HG03025 (cell line): ENCODE data around the gene ATOH8.

Experiments
- ATAC-seq: cut with Tn5 transposase; IDR thresholded peaks from one replicate; pipeline ENCODE4 v1.9.1; 2021; ENCODE audit warnings: mild to moderate bottlenecking, moderate library complexity; ENCODE audit not compliant: unreplicated experiment, low FRiP score

ATOH8 gene

DNA sequence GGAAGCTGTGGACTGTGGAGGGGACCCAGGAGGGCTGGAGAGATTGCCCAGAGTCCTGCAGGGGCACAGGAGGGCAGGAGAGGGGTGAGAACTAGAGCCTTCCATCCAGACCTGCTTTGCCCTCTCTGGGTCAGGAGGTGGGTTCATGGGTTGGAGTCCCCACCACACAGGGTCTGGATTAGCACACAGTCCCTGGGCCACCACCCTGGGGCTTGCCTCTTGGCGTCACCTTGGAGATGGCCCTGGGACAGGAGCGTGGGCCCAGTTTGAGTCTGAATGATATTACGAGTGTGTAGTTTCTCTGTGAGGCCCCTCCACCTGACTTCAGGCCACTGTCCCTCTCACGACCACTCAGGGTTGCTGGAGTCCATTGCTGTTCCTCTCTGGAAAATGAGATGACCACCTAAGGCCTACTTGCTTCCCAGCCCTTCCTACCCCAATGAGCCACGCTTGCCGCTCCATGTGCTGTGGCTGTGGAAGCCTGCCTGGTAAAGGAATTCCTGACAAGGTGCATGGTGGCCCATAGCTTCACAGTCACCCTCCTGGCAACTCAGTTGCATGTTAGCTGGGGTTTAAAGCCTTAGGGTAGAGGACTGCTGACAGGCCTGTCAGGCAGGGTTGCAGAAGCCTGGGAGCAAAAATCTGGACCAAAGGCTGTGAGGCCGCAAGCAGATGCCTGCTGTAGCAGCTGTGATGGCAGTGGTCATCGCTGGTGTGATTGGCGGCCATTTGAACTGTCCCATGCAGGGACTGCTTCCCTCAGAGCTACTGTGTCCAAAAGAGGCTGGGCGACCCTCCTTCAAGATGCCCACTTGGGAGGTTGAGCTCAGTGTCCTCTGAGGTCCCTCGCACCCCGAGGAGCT lies 14.2 kb downstream of the ATOH8 start:
- ATAC-seq: no peak

GRCh38 chr2:85768713-85769112 lies 14.9 kb downstream of the ATOH8 start:
- ATAC-seq: no peak

DNA sequence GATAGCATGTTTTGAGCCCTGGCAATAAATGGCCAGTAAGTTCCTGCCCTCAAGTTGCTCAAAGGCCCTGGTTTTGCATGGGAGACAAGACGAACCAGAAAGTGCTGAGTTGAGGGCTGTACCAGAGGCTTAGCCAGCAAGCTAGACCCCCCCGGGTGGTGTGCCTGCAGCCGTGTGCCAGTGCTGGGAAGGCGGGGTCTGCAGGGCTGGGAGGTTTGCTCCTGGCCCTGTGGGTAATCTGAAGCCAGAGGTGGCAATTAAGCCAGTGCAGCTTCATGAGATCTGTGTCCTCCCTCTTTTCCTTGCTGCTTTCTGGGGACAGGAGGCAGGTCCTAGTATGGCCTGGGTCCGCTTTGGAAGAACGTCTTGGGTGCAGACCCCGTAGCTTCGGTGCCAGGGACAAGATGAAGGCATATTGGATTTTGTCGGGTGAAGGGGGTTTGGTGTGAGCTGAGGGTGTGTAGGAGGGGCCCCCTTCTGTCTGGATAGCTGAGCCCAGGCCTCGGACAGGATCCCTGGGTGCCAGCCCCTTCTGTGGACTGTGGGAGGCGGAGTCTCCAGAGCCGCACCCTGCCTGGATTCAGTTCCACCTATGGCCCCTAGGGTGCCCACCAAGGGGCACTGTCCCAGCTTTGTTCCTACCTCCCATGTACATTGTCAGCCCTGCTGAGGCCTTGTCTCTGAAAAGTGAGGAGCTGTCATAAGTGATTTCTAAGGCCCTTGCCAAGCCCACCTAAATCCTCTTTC lies 15.6 kb downstream of the ATOH8 start:
- ATAC-seq: no peak

DNA sequence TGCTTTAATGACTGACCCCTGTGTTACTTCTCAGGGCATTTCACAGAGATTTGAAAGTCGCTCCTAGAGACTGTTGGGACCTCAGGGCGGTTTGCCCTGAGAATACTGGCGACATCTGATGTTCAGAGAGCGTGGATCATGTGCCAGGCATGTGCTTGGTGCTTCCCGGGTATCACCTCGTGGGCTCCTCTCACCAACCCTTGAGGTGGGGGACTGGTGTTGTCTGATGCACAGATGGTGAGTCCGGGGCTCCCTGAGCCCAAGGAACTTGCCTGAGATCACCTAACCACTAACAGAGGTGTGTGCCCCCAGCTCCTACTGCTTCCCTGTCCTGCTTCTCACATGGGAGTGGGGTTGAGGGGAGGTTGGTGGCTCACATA lies 16.2 kb downstream of the ATOH8 start:
- ATAC-seq: no peak

- no peak for ATAC-seq
These were observed 16.6 kb downstream of the ATOH8 start for GRCh38 chr2:85770369-85770768.

GRCh38 chr2:85770786-85771409 lies 17.1 kb downstream of the ATOH8 start:
- ATAC-seq: no peak

- ATAC-seq: no peak
These were observed 17.7 kb downstream of the ATOH8 start for GRCh38 chr2:85771486-85771885.

GRCh38 chr2:85772019-85772745 lies 18.4 kb downstream of the ATOH8 start:
- no peak for ATAC-seq

DNA sequence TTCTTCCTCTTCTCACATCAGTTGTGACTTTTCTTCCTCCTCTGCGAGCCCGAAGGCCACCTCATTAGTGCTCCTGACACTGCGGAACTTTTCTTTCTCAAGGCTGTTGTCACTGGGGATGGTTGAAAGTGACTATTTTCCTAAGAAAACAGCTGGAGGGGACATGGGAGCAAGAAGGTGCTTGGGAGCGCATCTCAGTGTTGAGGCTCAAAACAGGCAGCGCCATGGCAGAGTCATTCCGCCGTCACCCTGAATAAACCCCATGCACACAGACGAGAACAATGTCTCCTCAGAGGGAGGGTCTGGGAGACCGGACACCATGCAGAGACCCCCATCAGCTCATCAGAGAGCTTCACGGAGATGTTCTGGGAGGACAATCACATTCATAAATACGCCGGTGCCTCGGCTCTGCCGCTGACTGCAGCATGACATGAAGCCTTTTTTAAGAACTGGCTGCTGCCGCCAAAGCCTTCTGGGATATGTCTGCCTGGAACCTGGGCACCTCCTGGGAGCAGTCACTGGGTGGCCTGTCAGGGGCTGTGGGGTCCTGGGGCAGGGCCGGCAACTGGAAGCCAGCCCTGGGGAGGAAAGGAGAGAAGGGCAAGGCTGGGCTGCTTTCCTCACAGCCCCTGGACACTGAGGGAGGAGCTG lies 19.2 kb downstream of the ATOH8 start:
- no peak for ATAC-seq

GRCh38 chr2:85773692-85774091 lies 19.9 kb downstream of the ATOH8 start:
- no peak for ATAC-seq

DNA sequence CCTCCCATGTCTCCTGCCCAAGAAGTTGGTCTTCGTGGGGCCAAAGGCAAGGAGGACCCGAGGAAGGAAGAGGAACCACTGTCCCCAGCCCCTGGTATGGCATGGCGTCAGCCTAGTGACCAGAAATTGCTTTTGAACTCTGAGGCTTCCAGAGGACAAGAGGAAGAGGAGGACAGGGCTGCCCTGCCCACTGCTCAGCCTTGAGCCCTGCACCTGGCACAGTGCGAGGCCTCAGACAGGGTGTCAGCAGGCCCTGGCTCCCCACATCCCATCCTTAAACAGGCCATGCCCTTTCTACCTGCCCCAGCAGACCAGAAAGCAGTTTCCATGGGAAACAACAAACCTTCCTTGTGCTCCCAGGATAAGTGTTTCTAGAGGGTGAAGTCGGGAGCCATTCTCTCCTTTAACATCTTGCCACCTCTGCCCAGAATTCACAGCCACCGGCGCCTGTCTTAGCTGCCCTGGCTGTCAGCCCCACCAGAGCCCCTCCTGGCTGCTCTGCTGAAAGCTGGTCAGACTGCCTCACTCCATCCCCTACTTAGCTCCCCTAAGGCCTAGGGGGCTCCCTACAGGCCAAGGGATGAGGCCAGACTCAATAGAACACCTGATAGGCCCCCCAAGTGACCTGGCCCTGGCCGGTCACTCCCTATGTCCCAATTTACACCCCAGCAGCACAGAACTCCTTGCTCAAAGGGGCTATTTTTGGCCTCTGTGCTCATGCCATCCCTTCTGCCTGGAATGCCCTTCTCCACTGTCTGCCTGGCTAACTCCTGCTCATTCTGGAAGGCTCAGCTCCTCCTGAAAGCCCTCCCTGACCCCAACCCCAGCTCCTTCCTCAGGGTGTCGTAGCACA lies 20.6 kb downstream of the ATOH8 start:
- ATAC-seq: no peak

DNA sequence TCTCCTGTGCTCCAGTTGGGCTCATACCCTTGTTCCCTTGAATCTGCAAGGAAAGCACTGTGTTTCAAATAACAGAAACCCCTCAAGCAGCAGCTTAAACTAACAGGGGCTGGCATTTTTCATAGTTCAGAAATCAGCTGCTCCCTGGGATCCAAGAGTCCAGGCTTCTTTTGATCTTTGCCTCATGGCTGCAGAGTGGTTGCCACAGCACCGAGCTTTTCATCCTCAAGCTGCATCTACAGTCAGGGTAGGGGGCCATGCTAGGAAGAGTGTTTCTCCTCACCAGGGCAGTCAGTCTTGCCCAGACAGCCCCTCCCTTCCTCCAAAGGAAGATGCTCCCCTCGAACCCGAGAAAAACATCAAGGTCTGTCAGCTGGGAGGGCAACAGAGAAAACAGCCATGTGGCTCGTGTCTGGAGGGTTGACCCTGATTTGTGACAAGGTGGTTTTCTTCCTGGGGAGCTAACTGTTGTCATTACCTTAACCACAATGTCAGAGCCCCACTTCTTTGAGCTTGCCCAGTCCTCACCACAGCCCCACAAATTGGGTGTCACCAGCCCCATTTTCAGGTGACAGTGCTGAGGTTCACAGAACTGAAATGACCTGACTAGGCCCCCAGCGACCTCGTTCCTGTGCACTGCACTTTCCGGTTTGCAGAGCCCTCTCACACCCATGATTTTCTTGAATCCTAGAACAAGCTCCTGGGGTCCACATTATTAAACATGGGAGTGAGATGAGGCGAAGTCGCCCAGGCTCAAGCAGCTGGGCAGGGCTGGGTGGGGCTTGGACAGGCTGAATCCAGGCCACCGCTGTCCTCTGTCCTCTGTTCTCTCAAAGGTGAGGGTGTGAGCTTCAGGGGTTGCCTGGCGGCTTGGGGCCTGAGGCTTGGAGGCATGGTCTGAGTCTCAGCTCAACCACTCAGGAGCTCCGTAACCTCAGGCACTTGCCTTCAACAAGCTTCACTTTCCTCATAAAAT lies 21.9 kb downstream of the ATOH8 start:
- no peak for ATAC-seq

DNA sequence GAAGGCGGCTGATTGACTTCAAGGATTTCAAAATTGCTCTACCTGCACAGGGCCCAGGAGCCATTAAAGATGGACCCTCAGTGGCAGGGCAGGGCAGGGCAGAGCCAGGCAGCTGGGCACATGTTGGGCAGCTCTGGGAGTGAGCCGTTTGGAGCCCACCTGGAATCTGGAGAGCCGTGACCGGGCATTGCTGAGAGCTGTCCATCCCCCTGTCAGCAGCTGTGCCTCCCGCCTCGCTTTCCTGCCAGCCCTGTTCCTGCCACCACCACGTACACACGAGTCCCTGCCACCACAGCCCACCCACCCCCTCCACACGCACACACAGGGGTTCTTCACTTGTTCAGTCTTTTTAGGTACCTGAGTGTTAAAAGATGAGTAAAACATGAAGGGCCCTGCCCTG lies 22.9 kb downstream of the ATOH8 start:
- ATAC-seq: no peak

DNA sequence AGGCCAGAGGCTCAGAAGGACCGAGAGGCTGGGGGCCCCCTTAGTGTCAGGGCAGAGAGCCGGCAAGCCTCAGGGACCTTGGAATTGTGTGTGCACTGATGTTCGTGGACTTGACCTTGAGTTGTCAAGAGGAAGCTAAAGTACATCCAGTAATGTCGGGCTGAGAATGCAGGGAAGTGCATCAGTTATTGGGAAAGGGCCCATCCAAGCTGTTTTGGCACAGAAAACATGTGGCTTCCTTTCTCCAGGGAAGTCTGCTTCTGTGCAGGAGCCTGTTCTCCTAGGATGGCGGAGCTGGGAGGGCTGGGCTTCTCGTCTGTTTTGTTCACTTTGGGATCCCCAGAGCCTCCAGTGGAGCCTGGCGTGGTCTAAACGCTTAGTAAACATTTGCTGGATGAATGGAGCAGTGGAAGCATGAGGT lies 23.7 kb downstream of the ATOH8 start:
- ATAC-seq: no peak

DNA sequence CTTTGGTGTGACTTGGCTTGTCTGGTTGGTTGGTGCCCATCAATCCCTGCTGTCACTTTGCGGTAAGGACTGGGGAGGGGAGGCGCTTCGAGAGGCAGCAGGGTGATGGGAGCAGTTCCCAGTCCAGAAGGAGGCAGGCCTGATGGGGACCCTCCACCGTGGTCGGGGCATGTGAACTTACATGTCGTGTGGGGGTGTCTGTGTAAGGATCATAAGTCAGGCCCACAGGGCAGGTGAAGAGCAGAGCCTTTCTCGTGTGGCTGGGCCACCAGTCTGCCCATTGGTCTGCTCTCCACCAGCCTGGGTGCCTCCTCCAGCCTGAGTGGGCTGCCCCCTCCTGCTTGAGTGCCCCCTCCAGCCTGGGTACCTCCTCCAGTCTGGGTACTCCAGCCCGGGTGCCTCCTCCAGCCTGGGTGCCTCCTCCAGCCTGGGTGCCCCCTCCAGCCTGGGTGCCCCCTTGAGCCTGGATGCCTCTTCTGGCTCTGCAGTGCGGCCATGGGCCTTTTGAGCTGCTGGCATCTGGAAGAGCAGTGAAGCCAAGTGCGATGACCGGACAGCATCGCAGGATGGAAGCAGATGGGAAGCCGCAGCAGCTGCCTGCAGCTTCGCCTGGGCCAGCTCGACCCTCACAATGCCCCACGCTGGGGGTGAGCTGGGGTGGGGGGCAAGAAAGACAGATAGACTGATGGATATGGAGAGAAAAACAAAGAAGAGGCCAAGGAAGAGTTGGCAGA lies 25.0 kb downstream of the ATOH8 start:
- ATAC-seq: no peak

DNA sequence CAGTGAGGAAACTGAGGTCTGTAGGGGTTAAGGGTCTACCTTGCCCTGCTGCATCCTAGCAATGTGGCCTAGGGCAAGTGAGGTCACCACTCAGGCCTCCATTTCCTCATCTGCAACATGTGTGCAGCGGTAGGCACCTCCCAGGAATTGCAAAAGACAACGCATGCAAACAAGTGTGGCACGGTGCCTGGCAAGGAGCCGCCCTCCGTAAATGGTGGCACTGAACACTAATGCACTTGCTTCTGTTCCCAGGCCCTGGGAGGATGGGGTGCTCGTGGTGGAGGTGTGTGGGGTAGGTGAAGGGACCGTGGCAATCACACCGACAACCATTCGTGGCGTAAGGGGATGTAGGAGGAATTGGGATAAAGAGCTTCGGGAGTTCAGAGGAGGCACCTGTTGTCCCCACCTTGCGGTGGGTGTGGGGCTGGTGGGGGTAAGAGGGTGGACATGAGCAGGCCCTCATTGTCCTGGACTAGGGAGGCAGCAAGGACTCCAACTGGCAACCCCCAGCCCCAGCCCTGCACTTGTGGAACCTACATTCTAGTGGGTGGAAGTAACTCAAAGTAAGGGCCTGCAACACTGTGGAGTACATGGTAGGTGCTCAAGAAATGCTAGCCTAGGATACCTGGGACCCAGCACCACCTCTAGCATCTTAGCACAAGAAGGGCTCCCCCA lies 26.0 kb downstream of the ATOH8 start:
- no peak for ATAC-seq
